UCSD-AML1 (cell line): ENCODE data around the gene RBM17.
"Not testable (repeated sequence)": the region's sequence is repeated elsewhere in the genome, so short reads cannot be mapped to it uniquely, and the experiment has no call there.

Experiments
- DNase-seq: peaks from one replicate; lab custom pipeline; 2025; ENCODE audit not compliant: unreplicated experiment; lab: John Stamatoyannopoulos, UW

RBM17 gene

GRCh38 chr10:6151087-6151977, 62.5 kb downstream of the RBM17 start:
- DNase-seq = peak; percentile 90

- DNase-seq = no peak
These were observed 65.0 kb downstream of the RBM17 start for GRCh38 chr10:6153845-6154244.

- no peak for DNase-seq
These were observed 65.7 kb downstream of the RBM17 start for GRCh38 chr10:6154566-6154965.

- DNase-seq = no peak
These were observed 69.4 kb downstream of the RBM17 start for GRCh38 chr10:6158276-6158675.

GRCh38 chr10:6161921-6162320, 73.1 kb downstream of the RBM17 start:
- DNase-seq = no peak

GRCh38 chr10:6162589-6163356, 73.9 kb downstream of the RBM17 start:
- DNase-seq = no peak

- peak; percentile 95 for DNase-seq
These were observed 74.8 kb downstream of the RBM17 start for GRCh38 chr10:6163364-6164270.

GRCh38 chr10:6164271-6165095, 75.6 kb downstream of the RBM17 start:
- DNase-seq = no peak

- DNase-seq = no peak
These were observed 76.4 kb downstream of the RBM17 start for GRCh38 chr10:6165221-6165725.

- not testable (repeated sequence) for DNase-seq
These were observed 77.1 kb downstream of the RBM17 start for GRCh38 chr10:6165933-6166332.
